Gastroesophageal sphincter (tissue), 3 donors: Measurements from ENCODE around the gene TBC1D4.

Experiments
- POLR2A ChIP-seq, 2 donors: fragments of 450-650 bp; IDR thresholded peaks; one replicate each; pipeline ENCODE4 v1.6.1; 2017; ENCODE audit warnings: antibody characterized with exemption in 2 of 2, mild to moderate bottlenecking in 2 of 2, moderate library complexity in 1 of 2
- TF ChIP-seq, protein P1 (sequence below), 4 experiments: fragments of 200-600 bp in 2 of 4; fragments of 450-650 bp in 2 of 4; sonication (generic) in 1 of 4; IDR thresholded peaks; one replicate each; pipeline ENCODE4 v1.5.1; 2017 to 2019; ENCODE audit warnings: antibody characterized with exemption in 4 of 4, mild to moderate bottlenecking in 2 of 4, moderate library complexity in 2 of 4

DNA sequence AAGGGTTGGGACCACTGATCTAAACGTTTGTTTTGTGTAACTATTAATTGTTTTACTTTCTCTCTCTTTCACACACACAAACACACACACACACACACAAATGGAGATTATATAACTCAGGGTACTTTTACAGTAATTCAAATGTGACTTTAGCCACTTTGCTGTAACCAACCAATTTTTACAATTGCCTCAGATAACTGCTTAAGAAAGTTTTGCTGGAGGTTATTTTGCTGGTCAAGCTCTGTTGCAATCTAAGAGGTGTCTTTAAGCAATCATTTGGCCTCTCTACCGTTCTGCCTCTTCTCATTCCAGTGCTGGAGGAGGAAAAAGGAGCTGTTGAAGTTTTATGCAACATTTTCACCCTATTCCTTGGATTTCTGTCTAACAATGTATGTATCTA, 63.0 kb downstream of the TBC1D4 start:
- TF ChIP-seq, protein P1, sequence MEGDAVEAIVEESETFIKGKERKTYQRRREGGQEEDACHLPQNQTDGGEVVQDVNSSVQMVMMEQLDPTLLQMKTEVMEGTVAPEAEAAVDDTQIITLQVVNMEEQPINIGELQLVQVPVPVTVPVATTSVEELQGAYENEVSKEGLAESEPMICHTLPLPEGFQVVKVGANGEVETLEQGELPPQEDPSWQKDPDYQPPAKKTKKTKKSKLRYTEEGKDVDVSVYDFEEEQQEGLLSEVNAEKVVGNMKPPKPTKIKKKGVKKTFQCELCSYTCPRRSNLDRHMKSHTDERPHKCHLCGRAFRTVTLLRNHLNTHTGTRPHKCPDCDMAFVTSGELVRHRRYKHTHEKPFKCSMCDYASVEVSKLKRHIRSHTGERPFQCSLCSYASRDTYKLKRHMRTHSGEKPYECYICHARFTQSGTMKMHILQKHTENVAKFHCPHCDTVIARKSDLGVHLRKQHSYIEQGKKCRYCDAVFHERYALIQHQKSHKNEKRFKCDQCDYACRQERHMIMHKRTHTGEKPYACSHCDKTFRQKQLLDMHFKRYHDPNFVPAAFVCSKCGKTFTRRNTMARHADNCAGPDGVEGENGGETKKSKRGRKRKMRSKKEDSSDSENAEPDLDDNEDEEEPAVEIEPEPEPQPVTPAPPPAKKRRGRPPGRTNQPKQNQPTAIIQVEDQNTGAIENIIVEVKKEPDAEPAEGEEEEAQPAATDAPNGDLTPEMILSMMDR (IDR thresholded peaks at IDR 0.05), result no peak
- no peak for TF ChIP-seq POLR2A (IDR thresholded peaks at IDR 0.05)
